IPS DF 4.7 (cell line): ENCODE data around the gene SPATA33.

Source experiments
- DNase-seq: peaks from one replicate; pipeline ENCODE4 v3.0.0-alpha.2; 2013; ENCODE audit warnings: low spot score; ENCODE audit errors: extremely low read depth

The SPATA33 gene

DNA sequence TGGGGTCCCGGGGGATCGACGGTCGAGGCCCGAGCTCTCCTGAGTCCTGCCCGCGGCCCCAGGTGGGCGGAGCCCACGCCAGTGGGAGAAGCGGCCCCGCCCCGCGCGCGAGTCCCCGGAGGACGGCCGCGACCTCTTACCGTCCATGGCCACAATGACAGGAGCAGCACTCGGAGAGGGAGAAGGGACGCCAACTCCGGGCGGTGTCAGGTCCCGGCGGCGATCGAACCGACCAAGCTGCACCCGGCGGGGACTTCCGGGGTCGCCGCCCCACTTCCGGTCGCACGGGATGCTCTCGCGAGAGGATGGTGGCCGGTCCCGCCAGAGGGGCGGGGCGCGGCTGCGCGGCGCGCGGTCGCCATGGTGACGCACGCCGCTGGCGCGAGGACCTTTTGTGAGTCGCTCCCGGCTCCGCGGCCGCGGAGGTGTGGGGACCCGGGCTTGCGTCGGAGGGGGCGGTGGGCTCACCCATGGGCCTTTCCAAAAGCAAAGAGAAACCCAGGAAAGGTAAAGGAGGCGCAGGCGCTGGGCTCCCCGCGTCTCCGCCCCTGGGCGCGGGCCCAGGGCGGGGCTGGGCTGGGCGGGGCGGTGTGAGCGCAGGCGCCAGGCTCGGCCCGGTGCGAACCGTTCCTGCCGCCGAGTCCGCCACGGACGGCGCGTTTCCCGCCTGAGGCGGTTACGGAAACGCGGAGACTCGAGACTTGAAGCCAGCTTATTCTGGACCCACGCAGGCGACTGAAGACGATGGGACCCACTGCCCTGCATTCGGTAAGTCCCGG, at the start of gene SPATA33, which contains the start of gene CHMP1A:
Gene SPATA33, plus strand, starts transcription at position 395 of the 779 bp plus-strand sequence. Its CDS starts 76 bp downstream, at position 471.
Gene CHMP1A, minus strand, starts transcription at position 267 of the 779 bp plus-strand sequence. Its CDS starts 120 bp downstream, at position 147.
- DNase-seq = no peak

- no peak for DNase-seq
Measured at GRCh38 chr16:89607937-89608740, 49.5 kb upstream of the SPATA33 start.

- no peak for DNase-seq
Measured at GRCh38 chr16:89610108-89610453, 47.6 kb upstream of the SPATA33 start.

GRCh38 chr16:89612415-89613166, 45.0 kb upstream of the SPATA33 start:
- DNase-seq = no peak

DNA sequence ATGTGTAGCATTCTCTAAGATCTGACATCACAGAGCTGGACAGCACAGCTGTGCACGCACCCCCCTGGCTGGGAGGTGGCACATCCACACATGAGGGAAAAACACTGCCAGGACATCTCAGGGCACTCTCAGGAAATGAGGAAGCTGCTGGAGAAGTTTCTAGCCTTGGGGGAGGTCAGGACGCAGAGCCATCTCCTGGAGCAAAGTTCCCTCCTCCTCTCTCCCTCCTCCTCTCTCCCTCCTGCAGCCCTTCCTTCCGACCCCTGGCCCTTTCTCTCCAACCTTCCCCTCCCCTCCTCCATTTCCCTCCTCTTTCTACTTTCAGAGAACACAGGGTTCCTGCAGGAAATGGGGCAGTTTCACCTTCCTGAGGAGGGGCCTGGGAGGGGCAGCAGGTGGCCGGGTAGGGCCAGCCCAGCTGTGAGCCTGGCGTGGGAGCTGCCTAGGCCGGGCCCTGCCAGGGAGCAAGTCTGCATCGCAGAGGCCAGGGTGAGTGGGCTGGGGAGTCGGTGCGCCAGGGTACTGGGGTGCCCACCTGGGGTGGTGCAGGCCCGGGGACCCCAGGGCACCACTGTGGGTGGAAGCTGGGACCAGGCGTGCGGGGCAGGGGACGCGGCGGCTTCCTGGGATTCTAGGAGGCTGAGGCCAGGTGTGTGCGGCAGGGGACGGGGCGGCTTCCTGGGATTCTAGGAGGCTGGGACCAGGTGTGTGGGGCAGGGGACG, 44.2 kb upstream of the SPATA33 start, which contains the start of gene DPEP1:
Gene DPEP1, plus strand, starts transcription at position 412 of the 723 bp plus-strand sequence. CDS start 16,769 bp downstream, outside the sequence.
- no peak for DNase-seq

- DNase-seq = no peak
Measured at GRCh38 chr16:89613954-89614459, 43.6 kb upstream of the SPATA33 start.

- no peak for DNase-seq
Measured at GRCh38 chr16:89615176-89615575, 42.5 kb upstream of the SPATA33 start.

DNA sequence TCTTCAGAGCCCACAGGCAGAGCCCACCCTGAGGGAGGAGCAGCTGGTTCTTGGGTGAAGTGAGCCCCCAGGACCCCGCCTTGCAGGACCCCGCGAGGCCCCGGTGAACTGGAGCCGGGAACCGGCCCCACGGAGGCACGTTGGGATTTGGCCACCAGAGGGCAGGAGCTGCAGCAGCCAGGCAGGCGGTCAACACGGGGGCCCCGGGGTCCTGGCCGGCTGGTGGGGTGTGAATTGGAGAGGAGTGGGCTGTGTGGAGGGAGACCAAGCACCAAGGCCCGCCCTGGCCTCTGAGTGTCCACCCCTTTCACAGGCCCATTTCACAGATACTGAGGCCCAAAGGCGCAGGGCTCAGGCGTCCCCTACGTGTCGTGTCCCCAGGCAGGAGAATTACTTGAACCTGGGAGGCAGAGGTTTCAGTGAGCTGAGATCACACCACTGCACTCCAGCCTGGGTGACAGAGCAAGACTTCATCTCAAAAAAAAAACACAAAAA, 42.0 kb upstream of the SPATA33 start:
- no peak for DNase-seq

DNA sequence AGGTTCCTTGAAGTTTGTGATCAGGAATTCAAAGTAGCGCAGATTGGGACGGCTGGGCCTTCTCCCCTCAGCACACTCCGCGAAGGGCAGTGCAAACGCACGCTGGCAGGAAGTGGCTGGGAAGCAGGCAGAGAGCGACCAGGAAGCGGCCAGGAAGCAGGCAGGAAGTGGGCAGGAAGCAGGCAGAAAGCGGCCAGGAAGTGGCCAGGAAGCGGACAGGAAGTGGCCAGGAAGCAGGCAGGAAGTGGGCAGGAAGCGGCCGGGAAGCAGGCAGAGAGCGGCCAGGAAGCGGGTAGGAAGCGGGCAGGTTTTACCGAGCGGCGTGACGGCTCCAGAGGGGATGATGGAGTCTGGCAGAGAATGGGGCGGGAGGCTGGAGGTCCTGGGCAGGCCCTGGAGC, 41.0 kb upstream of the SPATA33 start:
- DNase-seq = no peak

- no peak for DNase-seq
Measured at GRCh38 chr16:89617036-89617435, 40.6 kb upstream of the SPATA33 start.

DNA sequence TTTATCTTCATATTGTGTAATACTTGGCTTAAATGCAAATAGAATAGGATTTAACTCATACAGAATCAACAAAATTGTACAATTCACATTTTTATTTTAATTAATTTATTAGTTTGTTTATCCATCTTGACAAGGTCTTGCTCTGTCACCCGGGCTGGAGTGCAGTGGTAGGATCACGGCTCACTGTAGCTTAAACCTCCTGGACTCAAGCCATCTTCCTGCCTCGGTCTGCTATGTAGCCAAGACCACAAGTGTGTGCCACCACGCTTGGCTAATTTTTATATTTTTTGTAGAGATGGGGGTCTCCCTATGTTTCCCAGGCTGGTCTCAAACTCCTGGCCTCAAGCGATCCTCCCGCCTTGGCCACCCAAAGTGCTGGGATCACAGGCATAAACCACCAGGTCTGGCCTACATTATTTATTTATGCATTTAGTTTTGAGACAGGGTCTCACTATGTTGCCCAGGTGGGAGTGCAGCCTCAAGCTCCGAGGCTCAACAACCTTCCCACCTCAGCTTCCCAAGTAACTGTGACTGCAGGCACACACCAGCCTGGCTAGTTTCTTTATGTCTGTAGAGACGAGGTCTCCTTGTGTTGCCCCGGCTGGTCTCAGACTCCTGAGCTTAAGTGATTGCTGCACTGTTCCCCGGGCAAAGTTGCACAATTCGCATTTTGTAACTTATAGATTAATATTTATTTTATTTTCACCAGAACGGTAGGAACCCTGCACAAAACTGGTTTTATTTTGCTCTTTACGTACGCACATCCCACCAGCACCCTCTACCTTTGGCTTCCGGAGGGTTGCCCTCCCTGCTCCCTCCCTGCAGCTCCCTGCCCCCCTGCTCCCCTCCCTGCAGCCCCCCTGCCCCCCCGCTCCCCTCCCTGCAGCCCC, 39.3 kb upstream of the SPATA33 start:
- no peak for DNase-seq

GRCh38 chr16:89619840-89620239, 37.8 kb upstream of the SPATA33 start:
- DNase-seq = no peak

- DNase-seq = no peak
Measured at GRCh38 chr16:89620406-89620841, 37.2 kb upstream of the SPATA33 start.

DNA sequence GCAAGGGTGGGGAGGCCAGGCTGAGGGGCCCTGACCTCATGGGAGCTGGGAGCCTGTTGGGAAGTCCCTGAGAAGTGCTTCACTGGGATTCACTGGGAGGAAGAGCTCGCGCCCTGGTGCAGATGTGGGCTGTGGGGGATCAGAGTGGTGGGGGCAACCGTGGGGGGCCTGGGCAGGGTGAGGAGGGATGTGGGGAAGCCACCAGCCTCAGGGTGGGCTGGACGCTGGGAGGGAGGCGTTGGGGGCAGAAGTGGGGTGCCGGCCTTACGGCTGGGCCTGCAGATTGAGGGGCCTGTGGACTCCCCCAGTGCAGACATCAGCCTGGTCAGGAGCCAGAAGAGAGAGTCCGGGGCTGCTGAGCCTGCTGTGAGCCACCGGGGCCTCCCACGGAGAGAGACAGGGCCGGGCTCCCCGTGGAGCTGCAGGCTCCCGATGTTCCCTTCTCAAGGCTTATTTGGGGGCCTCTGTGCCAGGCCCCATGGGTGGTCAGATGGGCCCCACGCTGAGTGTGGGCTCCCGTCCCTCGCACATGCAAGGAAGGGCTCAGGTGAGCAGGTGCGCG, 36.4 kb upstream of the SPATA33 start:
- DNase-seq = no peak

- DNase-seq = no peak
Measured at GRCh38 chr16:89621698-89622409, 35.8 kb upstream of the SPATA33 start.

- DNase-seq = no peak
Measured at GRCh38 chr16:89623511-89624261, 34.0 kb upstream of the SPATA33 start.
